Measurements from ENCODE around the gene MKNK2. TPM values are rescaled to one million over a fixed set of nuclear protein-coding genes. Genes with fewer than 3 reads are reported as not detected.

The MKNK2 gene
- total RNA-seq, 1 experiment from 2014 or later, result 240 TPM

- CTCF ChIA-PET, result no interaction called here
- intact Hi-C loops (cut with micrococcal nuclease; ENCODE audit: unreplicated experiment), result no loop called here
- DNase-seq (ENCODE audit: low read depth, low spot score), result peak; percentile 67
These were observed 8.6 kb upstream of the MKNK2 start for GRCh38 chr19:2059422-2060201.

DNA sequence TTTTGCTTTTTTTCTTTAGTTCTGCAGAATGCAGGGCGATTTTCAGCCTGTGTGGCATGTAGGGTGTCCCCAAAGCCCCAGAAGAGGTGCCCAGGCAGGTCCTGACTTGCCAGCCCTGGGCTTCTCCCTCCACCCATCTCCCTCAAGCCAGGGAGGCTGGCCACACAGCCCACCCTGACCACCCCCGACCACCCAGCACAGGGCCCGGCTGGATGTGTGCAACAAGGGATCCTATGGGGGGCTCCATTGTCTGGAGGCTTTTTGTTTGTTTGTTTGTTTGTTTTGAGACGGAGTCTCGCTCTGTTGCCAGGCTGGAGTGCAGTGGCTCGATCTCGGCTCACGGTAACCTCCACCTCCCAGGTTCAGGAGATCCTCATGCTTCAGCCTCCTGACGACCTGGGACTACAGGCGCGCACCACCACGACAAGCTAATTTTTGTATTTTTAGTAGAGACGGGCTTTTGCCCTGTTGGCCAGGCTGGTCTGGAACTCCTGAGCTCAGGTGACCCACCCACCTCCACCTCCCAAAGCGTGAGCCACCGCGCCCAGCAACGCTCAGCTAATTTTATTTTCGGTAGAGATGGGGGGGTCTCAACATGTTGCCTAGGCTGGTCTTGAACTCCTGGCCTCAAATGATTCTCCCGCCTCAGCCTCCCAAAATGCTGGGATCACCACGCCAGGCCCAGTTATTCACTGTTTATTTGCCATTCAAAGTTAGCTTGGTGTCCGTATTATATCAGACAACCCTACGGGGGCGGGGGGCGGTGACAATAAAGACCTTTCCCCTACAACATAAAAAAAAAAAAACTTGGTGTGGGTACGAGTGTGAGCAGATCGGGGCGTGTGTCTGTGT lies 7.8 kb upstream of the MKNK2 start:
- Histone ChIP-seq H3K9me3 (ENCODE audit: control insufficient read depth, insufficient read depth, low read depth, low read length) (no peaks in the 10 kb centered on the region), H3K36me3 (ENCODE audit: control insufficient read depth, insufficient read depth, low read length) (no peaks in the 10 kb centered on the region), H3K27ac (ENCODE audit: low read length) (peak overlapping the region; percentile 88), H3K4me3 (ENCODE audit: low read depth in 2 of 2, low read length in 2 of 2) (no peak overlapping the region; a peak in 1 of 4 replicates), H3K4me1 (ENCODE audit: control insufficient read depth, insufficient read depth, low read length) (peaks cover 57% of the 10 kb centered on the region), H3K27me3 (ENCODE audit: control insufficient read depth, insufficient read depth, low read length) (no peaks in the 10 kb centered on the region)
- ATAC-seq (no peak), DNase-seq (ENCODE audit: low read depth, low spot score) (no peak)
- POLR2A ChIA-PET, result no interaction called here
- BruUV-seq (replicated peaks), result no TSS peak
- intact Hi-C loops (cut with micrococcal nuclease; ENCODE audit: unreplicated experiment), result no loop called here
- in situ Hi-C loops (cut with HindIII; ENCODE audit: low pct_unique_long_range_greater_than_20kb, low sequenced_read_pairs), result no loop called here
- TF ChIP-seq TCF7L2 (IDR thresholded peaks at IDR 0.05; ENCODE audit: low read depth, low read length) (no peak), SIN3A (IDR thresholded peaks at IDR 0.05; ENCODE audit: borderline replicate concordance, insufficient read depth, low read depth, low read length) (no peak), POLR2AphosphoS5 (IDR thresholded peaks at IDR 0.05; ENCODE audit: low read depth, low read length) (no peak)
- TF ChIP-seq, protein P1, sequence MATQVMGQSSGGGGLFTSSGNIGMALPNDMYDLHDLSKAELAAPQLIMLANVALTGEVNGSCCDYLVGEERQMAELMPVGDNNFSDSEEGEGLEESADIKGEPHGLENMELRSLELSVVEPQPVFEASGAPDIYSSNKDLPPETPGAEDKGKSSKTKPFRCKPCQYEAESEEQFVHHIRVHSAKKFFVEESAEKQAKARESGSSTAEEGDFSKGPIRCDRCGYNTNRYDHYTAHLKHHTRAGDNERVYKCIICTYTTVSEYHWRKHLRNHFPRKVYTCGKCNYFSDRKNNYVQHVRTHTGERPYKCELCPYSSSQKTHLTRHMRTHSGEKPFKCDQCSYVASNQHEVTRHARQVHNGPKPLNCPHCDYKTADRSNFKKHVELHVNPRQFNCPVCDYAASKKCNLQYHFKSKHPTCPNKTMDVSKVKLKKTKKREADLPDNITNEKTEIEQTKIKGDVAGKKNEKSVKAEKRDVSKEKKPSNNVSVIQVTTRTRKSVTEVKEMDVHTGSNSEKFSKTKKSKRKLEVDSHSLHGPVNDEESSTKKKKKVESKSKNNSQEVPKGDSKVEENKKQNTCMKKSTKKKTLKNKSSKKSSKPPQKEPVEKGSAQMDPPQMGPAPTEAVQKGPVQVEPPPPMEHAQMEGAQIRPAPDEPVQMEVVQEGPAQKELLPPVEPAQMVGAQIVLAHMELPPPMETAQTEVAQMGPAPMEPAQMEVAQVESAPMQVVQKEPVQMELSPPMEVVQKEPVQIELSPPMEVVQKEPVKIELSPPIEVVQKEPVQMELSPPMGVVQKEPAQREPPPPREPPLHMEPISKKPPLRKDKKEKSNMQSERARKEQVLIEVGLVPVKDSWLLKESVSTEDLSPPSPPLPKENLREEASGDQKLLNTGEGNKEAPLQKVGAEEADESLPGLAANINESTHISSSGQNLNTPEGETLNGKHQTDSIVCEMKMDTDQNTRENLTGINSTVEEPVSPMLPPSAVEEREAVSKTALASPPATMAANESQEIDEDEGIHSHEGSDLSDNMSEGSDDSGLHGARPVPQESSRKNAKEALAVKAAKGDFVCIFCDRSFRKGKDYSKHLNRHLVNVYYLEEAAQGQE (IDR thresholded peaks at IDR 0.05; ENCODE audit: insufficient read depth in 1 of 2, low read depth in 2 of 2, low read length in 1 of 2), result no peak
- TF ChIP-seq, protein P2, sequence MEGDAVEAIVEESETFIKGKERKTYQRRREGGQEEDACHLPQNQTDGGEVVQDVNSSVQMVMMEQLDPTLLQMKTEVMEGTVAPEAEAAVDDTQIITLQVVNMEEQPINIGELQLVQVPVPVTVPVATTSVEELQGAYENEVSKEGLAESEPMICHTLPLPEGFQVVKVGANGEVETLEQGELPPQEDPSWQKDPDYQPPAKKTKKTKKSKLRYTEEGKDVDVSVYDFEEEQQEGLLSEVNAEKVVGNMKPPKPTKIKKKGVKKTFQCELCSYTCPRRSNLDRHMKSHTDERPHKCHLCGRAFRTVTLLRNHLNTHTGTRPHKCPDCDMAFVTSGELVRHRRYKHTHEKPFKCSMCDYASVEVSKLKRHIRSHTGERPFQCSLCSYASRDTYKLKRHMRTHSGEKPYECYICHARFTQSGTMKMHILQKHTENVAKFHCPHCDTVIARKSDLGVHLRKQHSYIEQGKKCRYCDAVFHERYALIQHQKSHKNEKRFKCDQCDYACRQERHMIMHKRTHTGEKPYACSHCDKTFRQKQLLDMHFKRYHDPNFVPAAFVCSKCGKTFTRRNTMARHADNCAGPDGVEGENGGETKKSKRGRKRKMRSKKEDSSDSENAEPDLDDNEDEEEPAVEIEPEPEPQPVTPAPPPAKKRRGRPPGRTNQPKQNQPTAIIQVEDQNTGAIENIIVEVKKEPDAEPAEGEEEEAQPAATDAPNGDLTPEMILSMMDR (IDR thresholded peaks at IDR 0.05), result no peak
- CTCF ChIA-PET, result no interaction called here

More at GRCh38 chr19:2059422-2060201, 8.6 kb upstream of the MKNK2 start:
- ATAC-seq, result peak; percentile 67
- H3K4me1 ChIP-seq (ENCODE audit: control insufficient read depth, insufficient read depth, low read length), result peaks cover 59% of the 10 kb centered on the region
- POLR2A ChIA-PET, result no interaction called here
- no peaks in the 10 kb centered on the region for H3K9me3 ChIP-seq (ENCODE audit: control insufficient read depth, insufficient read depth, low read depth, low read length)
- TF ChIP-seq, protein P1 (IDR thresholded peaks at IDR 0.05; ENCODE audit: insufficient read depth in 1 of 2, low read depth in 2 of 2, low read length in 1 of 2), result no peak
- TF ChIP-seq SIN3A (IDR thresholded peaks at IDR 0.05; ENCODE audit: borderline replicate concordance, insufficient read depth, low read depth, low read length) (no peak), POLR2AphosphoS5 (IDR thresholded peaks at IDR 0.05; ENCODE audit: low read depth, low read length) (peak; percentile 62; the same call in 1 of the 2 replicates), TCF7L2 (IDR thresholded peaks at IDR 0.05; ENCODE audit: low read depth, low read length) (peak; percentile 86)
- TF ChIP-seq, protein P2 (IDR thresholded peaks at IDR 0.05), result no peak
- H3K27ac ChIP-seq (ENCODE audit: low read length), result peak overlapping the region; percentile 88
- no peaks in the 10 kb centered on the region for H3K27me3 ChIP-seq (ENCODE audit: control insufficient read depth, insufficient read depth, low read length)
- in situ Hi-C loops (cut with HindIII; ENCODE audit: low pct_unique_long_range_greater_than_20kb, low sequenced_read_pairs), result no loop called here
- peak overlapping the region; percentile 45 to 47 for H3K4me3 ChIP-seq (ENCODE audit: low read depth in 2 of 2, low read length in 2 of 2)
- BruUV-seq (replicated peaks), result no TSS peak
- no peaks in the 10 kb centered on the region for H3K36me3 ChIP-seq (ENCODE audit: control insufficient read depth, insufficient read depth, low read length)

All from Panc1 (cell line).